Body of pancreas (tissue), 4 donors: ENCODE results near the gene NVL. TPM values are rescaled to one million over a fixed set of nuclear protein-coding genes. Genes with fewer than 3 reads are reported as not detected.

Experiments
- ATAC-seq: fragments of 150-250 bp; one replicate; pipeline ENCODE4 v1.9.1; 2016
- DNase-seq, 4 donors: peaks; one replicate each; pipeline ENCODE4 v3.0.0-alpha.2; 2019
- H3K27ac ChIP-seq, 4 donors: fragments of 200-600 bp; sonication (generic); 1 replicate in 3 of 4; 2 replicates in 1 of 4; pipeline versions ENCODE4 v1.5.1 to v1.6.1; 2016 to 2019; ENCODE audit warnings: mild to moderate bottlenecking in 1 of 4, mixed read lengths in 1 of 4, moderate library complexity in 1 of 4
- H3K27me3 ChIP-seq, 2 donors: fragments of 200-600 bp; sonication (generic); one replicate each; pipeline ENCODE4 v1.6.0; 2016; ENCODE audit warnings: mild to moderate bottlenecking in 1 of 2
- H3K36me3 ChIP-seq, 2 donors: fragments of 200-600 bp; sonication (generic); replicated peaks in 1 of 2; 2 replicates each; pipeline ENCODE4 v1.5.1; 2016; ENCODE audit warnings: low read depth in 2 of 2; ENCODE audit not compliant: insufficient read depth in 1 of 2
- H3K4me1 ChIP-seq: fragments of 200-600 bp; sonication (generic); one replicate; pipeline ENCODE4 v1.6.0; 2016
- H3K4me3 ChIP-seq, 2 donors: fragments of 200-600 bp; sonication (generic); 1 replicate in 1 of 2; 2 replicates in 1 of 2; pipeline ENCODE4 v1.5.1; 2016 to 2019
- H3K9me3 ChIP-seq, 3 donors: fragments of 200-600 bp; sonication (generic); 1 replicate in 2 of 3; 2 replicates in 1 of 3; pipeline ENCODE4 v1.5.1; 2016
- POLR2A ChIP-seq, 3 donors: fragments of 450-650 bp; IDR thresholded peaks; one replicate each; pipeline ENCODE4 v1.6.1; 2016; ENCODE audit warnings: antibody characterized with exemption in 3 of 3, mild to moderate bottlenecking in 2 of 3
- WGBS, 2 donors: methylation state at CpG; one replicate each; pipeline ENCODE4 v1.1.5; 2017; 5-methylcytosine and 5-hydroxymethylcytosine counted together
- intact Hi-C: fragments of 100-400 bp; cut with DNase I; formaldehyde crosslinking; loops from one replicate; pipeline ENCODE4 v1.15.1; 2023
- microRNA-seq, 2 donors: library from miRNA; unstranded; fragments of <30 nt; microRNA quantifications; one replicate each; pipeline ENCODE4, GENCODE V29; 2016; ENCODE audit warnings: borderline number of aligned reads in 2 of 2, borderline replicate concordance in 2 of 2
- small RNA-seq: library from RNA; depleted of rRNA; stranded (forward); fragments of <200 nt; gene quantifications from one replicate; pipeline ENCODE3, GENCODE V24; 2016
- total RNA-seq, 2 donors: library from RNA; depleted of rRNA; stranded (reverse); fragments of >200 nt; gene quantifications; one replicate each; pipeline ENCODE4 v1.1.0, GENCODE V29; 2016
- TF ChIP-seq, protein P1 (sequence below), 7 experiments: fragments of 450-650 bp in 4 of 7; fragments of 200-600 bp in 3 of 7; sonication (generic) in 3 of 7; IDR thresholded peaks; one replicate each; pipeline ENCODE4 v1.5.1; 2016 to 2019; ENCODE audit warnings: antibody characterized with exemption in 7 of 7

Gene NVL
- total RNA-seq, 2 donors from 2014 or later, result 24.6 to 31.0 TPM

- Histone ChIP-seq H3K27me3 (no peaks in the 10 kb centered on the region), H3K27ac (no peak overlapping the region), H3K9me3 (no peaks in the 10 kb centered on the region), H3K4me1 (peaks cover 25% of the 10 kb centered on the region), H3K36me3 (no peaks in the 10 kb centered on the region), H3K4me3 (no peak overlapping the region)
- no peak for DNase-seq
- no peak for TF ChIP-seq POLR2A (IDR thresholded peaks at IDR 0.05)
- TF ChIP-seq, protein P1, sequence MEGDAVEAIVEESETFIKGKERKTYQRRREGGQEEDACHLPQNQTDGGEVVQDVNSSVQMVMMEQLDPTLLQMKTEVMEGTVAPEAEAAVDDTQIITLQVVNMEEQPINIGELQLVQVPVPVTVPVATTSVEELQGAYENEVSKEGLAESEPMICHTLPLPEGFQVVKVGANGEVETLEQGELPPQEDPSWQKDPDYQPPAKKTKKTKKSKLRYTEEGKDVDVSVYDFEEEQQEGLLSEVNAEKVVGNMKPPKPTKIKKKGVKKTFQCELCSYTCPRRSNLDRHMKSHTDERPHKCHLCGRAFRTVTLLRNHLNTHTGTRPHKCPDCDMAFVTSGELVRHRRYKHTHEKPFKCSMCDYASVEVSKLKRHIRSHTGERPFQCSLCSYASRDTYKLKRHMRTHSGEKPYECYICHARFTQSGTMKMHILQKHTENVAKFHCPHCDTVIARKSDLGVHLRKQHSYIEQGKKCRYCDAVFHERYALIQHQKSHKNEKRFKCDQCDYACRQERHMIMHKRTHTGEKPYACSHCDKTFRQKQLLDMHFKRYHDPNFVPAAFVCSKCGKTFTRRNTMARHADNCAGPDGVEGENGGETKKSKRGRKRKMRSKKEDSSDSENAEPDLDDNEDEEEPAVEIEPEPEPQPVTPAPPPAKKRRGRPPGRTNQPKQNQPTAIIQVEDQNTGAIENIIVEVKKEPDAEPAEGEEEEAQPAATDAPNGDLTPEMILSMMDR (IDR thresholded peaks at IDR 0.05), result no peak
- ATAC-seq, result no peak
- WGBS, 2 donors, result 88 to 94% methylated on average over 11 of the region's 11 CpGs
- intact Hi-C loops, result loop anchor here (10.0 kb wide), 1 partner anchor 144 kb away; no protein-coding TSS in a partner anchor
These were observed 149.1 kb downstream of the NVL start for GRCh38 chr1:224180783-224181452.

GRCh38 chr1:224178894-224179293 is 151.1 kb downstream of the NVL start:
- no peak for ATAC-seq
- no peak for DNase-seq

GRCh38 chr1:224177356-224177999 is 152.5 kb downstream of the NVL start:
- Histone ChIP-seq H3K36me3 (no peaks in the 10 kb centered on the region), H3K4me3 (no peak overlapping the region), H3K27ac (no peak overlapping the region), H3K4me1 (peaks cover 7% of the 10 kb centered on the region), H3K27me3 (no peaks in the 10 kb centered on the region), H3K9me3 (no peaks in the 10 kb centered on the region)
- no peak for TF ChIP-seq POLR2A (IDR thresholded peaks at IDR 0.05)
- TF ChIP-seq, protein P1 (IDR thresholded peaks at IDR 0.05), result no peak
- 84% methylated on average over 9 of the region's 9 CpGs for WGBS, 2 donors
- intact Hi-C loops, result no loop called here
- ATAC-seq, result no peak
- no peak for DNase-seq

More at GRCh38 chr1:224178894-224179293, 151.1 kb downstream of the NVL start:
- Histone ChIP-seq H3K4me1 (peaks cover 11% of the 10 kb centered on the region), H3K4me3 (no peak overlapping the region), H3K9me3 (no peaks in the 10 kb centered on the region), H3K36me3 (no peaks in the 10 kb centered on the region), H3K27ac (no peak overlapping the region), H3K27me3 (no peaks in the 10 kb centered on the region)
- intact Hi-C loops, result no loop called here
- WGBS, 2 donors, result 81 to 83% methylated on average over 5 of the region's 5 CpGs
- no peak for TF ChIP-seq POLR2A (IDR thresholded peaks at IDR 0.05)
- TF ChIP-seq, protein P1 (IDR thresholded peaks at IDR 0.05), result no peak

Small RNAs within 50 kb of the gene (microRNA-seq; reads per million reads assigned to microRNA genes)
- gene MIR320B2, result 2.7 to 5.6 reads per million in 2 donors

Small RNAs within 50 kb of the gene (small RNA-seq; reads per million reads assigned to genes)
- not detected for gene MIR320B2
- gene RF00139, result not detected
- gene RNU6-1008P, result not detected

Other genes starting within 250 kb of the NVL start
- 10 to 100 TPM in 1 of 2 donors, 1 to 10 TPM in 1; 3.0 to 13.7 TPM for gene FBXO28, start 216.1 kb downstream of the NVL start, total RNA-seq
- 10 to 100 TPM; 16.3 to 18.5 TPM for gene DEGS1, start 146.9 kb downstream of the NVL start, total RNA-seq
- gene CNIH4, start 26.7 kb upstream of the NVL start, total RNA-seq, result 10 to 100 TPM; 15.0 to 35.3 TPM
- 10 to 100 TPM; 29.3 to 49.3 TPM for gene WDR26, start 104.6 kb upstream of the NVL start, total RNA-seq